HEK293T (cell line): ENCODE results near the gene UAP1L1.

Source experiments
- CTCF ChIA-PET: fragments of 350-600 bp; formaldehyde crosslinking; extraction: SDS; loops from one replicate; lab custom pipeline; 2021; ENCODE audit warnings: antibody characterized with exemption, inconsistent platforms; lab: Yijun Ruan, JAX
- POLR2A ChIA-PET: fragments of 350-600 bp; formaldehyde crosslinking; extraction: SDS; loops from one replicate; lab custom pipeline; 2020; ENCODE audit warnings: antibody characterized with exemption, inconsistent platforms; lab: Yijun Ruan, JAX
- DNase-seq: peaks from one replicate; pipeline ENCODE4 v3.0.0; 2012; ENCODE audit warnings: mixed read lengths; ENCODE audit errors: extremely low spot score
- ARNT ChIP-seq: fragments of 450-650 bp; IDR thresholded peaks from 2 replicates; pipeline ENCODE4 v1.6.1; 2017; ENCODE audit warnings: mild to moderate bottlenecking
- BHLHE40 ChIP-seq: fragments of 450-650 bp; IDR thresholded peaks from 2 replicates; pipeline ENCODE4 v1.6.1; 2016; ENCODE audit warnings: mild to moderate bottlenecking, moderate library complexity, borderline replicate concordance
- CTBP1 ChIP-seq: fragments of 450-650 bp; IDR thresholded peaks from 2 replicates; pipeline ENCODE4 v1.6.1; 2016; ENCODE audit warnings: borderline replicate concordance
- ELF4 ChIP-seq: fragments of 450-650 bp; IDR thresholded peaks from 2 replicates; pipeline ENCODE4 v1.6.1; 2017; ENCODE audit warnings: antibody characterized with exemption
- FOXA1 ChIP-seq: fragments of 450-650 bp; IDR thresholded peaks from 2 replicates; pipeline ENCODE4 v1.6.1; 2016; ENCODE audit warnings: mild to moderate bottlenecking
- FOXK2 ChIP-seq: fragments of 450-650 bp; IDR thresholded peaks from 2 replicates; pipeline ENCODE4 v1.6.1; 2016; ENCODE audit warnings: mild to moderate bottlenecking
- FOXM1 ChIP-seq: fragments of 450-650 bp; IDR thresholded peaks from 2 replicates; pipeline ENCODE4 v1.6.1; 2017; ENCODE audit warnings: mild to moderate bottlenecking, borderline replicate concordance
- HDGF ChIP-seq: fragments of 450-650 bp; IDR thresholded peaks from 2 replicates; pipeline ENCODE4 v1.6.1; 2017; ENCODE audit warnings: antibody characterized with exemption, borderline replicate concordance
- L3MBTL2 ChIP-seq: fragments of 450-650 bp; conservative IDR thresholded peaks from 2 replicates; pipeline ENCODE4 v1.6.1; 2016; ENCODE audit warnings: mild to moderate bottlenecking
- LEF1 ChIP-seq: fragments of 450-650 bp; IDR thresholded peaks from 2 replicates; pipeline ENCODE4 v1.6.1; 2017; ENCODE audit warnings: mild to moderate bottlenecking, borderline replicate concordance
- NFRKB ChIP-seq: fragments of 450-650 bp; IDR thresholded peaks from 2 replicates; pipeline ENCODE4 v1.6.1; 2016; ENCODE audit warnings: mild to moderate bottlenecking, moderate library complexity
- PKNOX1 ChIP-seq: fragments of 450-650 bp; IDR thresholded peaks from 2 replicates; pipeline ENCODE4 v1.6.1; 2016
- SP1 ChIP-seq: fragments of 450-650 bp; IDR thresholded peaks from 2 replicates; pipeline ENCODE4 v1.6.1; 2017
- SUZ12 ChIP-seq: fragments of 450-650 bp; IDR thresholded peaks from 2 replicates; pipeline ENCODE4 v1.6.1; 2016; ENCODE audit warnings: mild to moderate bottlenecking
- TARDBP ChIP-seq: fragments of 450-650 bp; IDR thresholded peaks from 2 replicates; pipeline ENCODE4 v1.6.1; 2016
- ZNF384 ChIP-seq: fragments of 450-650 bp; IDR thresholded peaks from 2 replicates; pipeline ENCODE4 v1.6.1; 2016

Gene UAP1L1

DNA sequence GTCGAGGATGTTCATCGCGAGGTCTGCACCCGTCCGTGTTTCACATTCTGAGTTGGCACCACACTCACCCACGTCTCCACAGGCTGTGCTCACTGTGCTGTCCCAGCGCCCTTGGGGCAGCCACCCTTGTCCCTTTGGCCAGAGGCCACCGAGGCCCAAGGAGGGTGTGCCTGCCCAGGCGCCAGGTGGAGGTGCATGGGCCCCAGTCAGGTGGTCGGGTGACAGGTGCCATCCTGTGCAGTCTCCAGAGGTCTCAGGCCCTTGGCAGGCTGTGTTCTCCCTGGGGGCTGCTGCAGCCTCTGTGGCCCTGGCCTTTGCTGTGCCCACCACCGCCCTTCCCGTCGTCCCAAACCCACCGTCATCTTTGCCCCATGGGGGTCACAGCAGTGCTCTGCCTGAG, 21.9 kb downstream of the UAP1L1 start:
- no peak for DNase-seq
- POLR2A ChIA-PET = no interaction called here
- TF ChIP-seq NFRKB = no peak
- TF ChIP-seq ARNT = no peak
- TF ChIP-seq TARDBP = no peak
- no peak for TF ChIP-seq CTBP1
- no peak for TF ChIP-seq BHLHE40
- TF ChIP-seq SUZ12 = no peak
- no peak for TF ChIP-seq L3MBTL2
- TF ChIP-seq FOXK2 = no peak
- TF ChIP-seq ELF4 = no peak
- TF ChIP-seq FOXA1 = no peak
- no peak for TF ChIP-seq ZNF384
- no peak for TF ChIP-seq SP1
- TF ChIP-seq LEF1 = no peak
- TF ChIP-seq HDGF = no peak
- TF ChIP-seq FOXM1 = no peak
- no peak for TF ChIP-seq PKNOX1
- CTCF ChIA-PET = no interaction called here

DNA sequence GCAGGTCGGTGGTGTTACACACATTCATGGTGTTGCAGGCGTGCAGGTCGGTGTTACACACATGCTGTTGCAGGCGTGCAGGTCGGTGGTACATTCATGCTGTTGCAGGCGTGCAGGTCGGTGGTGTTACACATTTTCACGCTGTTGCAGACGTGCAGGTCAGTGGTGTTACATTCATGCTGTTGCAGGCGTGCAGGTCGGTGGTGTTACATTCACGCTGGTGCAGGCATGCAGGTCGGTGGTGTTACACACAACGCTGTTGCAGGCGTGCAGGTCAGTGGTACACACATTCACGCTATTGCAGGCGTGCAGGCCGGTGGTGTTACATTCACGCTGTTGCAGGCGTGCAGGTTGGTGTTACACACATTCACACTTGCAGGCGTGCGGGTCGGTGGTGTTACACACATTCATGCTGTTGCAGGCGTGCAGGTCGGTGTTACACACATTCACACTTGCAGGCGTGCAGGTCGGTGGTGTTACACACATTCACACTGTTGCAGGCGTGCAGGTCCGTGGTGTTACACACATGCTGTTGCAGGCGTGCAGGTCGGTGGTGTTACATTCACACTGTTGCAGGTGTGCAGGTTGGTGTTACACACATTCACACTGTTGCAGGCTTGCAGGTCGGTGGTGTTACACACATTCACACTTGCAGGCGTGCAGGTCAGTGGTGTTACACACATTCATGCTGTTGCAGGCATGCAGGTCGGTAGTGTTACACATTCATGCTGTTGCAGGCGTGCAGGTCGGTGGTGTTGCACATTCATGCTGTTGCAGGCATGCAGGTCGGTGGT, 26.1 kb downstream of the UAP1L1 start:
- POLR2A ChIA-PET = no interaction called here
- DNase-seq = no peak
- TF ChIP-seq SUZ12 (no peak), SP1 (no peak), FOXK2 (no peak), PKNOX1 (no peak), ARNT (no peak), ELF4 (no peak), LEF1 (no peak), BHLHE40 (no peak), ZNF384 (no peak), L3MBTL2 (no peak), CTBP1 (no peak), FOXM1 (no peak), TARDBP (no peak), FOXA1 (no peak)
- CTCF ChIA-PET = interaction anchor here (0.6 kb wide), 1 partner anchor 72 kb away, joined by 4 read pairs; no protein-coding TSS in a partner anchor

- POLR2A ChIA-PET = interaction anchor here (1.4 kb wide), 1 partner anchor 19 kb away, joined by 4 read pairs; the partner anchor contains the start of gene MAN1B1
- no peak for DNase-seq
- CTCF ChIA-PET = no interaction called here
- no peak for TF ChIP-seq SUZ12
- no peak for TF ChIP-seq ELF4
- TF ChIP-seq HDGF = no peak
- TF ChIP-seq NFRKB = no peak
- no peak for TF ChIP-seq L3MBTL2
- no peak for TF ChIP-seq FOXK2
- no peak for TF ChIP-seq ARNT
- TF ChIP-seq LEF1 = no peak
- TF ChIP-seq TARDBP = no peak
- no peak for TF ChIP-seq ZNF384
- TF ChIP-seq PKNOX1 = no peak
- no peak for TF ChIP-seq FOXM1
Measured at GRCh38 chr9:137105814-137106661, 28.7 kb downstream of the UAP1L1 start.

GRCh38 chr9:137106662-137107250, 29.4 kb downstream of the UAP1L1 start:
- ChIA-PET POLR2A (interaction anchor here (1.1 to 1.6 kb wide), 2 partner anchors 20 to 116 kb away, joined by 3 to 4 read pairs; partner anchors contain the start of genes MAN1B1 and RNF208), CTCF (no interaction called here)
- TF ChIP-seq HDGF (no peak), CTBP1 (no peak), BHLHE40 (no peak), TARDBP (no peak), ARNT (no peak), L3MBTL2 (no peak), SUZ12 (no peak), NFRKB (no peak), ZNF384 (no peak)
- no peak for DNase-seq

- ChIA-PET POLR2A (interaction anchor here (1.1 to 1.6 kb wide), 2 partner anchors 21 to 115 kb away, joined by 3 to 4 read pairs; partner anchors contain the start of genes MAN1B1 and RNF208), CTCF (no interaction called here)
- TF ChIP-seq BHLHE40 (no peak), ARNT (no peak), SP1 (no peak), SUZ12 (no peak), NFRKB (no peak), HDGF (no peak), FOXA1 (no peak)
- no peak for DNase-seq
Measured at GRCh38 chr9:137107312-137107921, 30.1 kb downstream of the UAP1L1 start.
